Measurements from ENCODE around the gene ZGPAT. TPM values are rescaled to one million over a fixed set of nuclear protein-coding genes. Genes with fewer than 3 reads are reported as not detected.

ZGPAT gene
- total RNA-seq, 1 experiment from 2014 or later = 35.8 TPM

DNA sequence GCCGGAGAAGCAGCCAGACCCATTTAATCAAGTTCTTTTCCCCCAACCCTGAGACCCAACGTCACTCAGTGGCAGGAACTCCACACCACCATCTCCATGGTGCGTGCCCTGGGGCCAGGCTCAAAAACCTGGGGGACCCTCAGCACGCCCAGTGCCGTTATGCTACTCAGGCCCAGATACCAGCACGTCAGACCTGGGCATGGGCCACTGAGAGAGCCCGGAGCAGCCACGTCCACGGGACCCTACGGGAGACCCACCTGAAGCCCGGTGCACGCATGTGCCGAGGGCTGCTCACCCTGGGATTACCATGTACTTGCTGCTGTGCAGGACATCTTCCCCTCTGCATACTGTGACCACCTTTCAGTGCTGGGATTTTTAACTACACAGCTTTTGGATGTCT, 45.5 kb downstream of the ZGPAT start:
- intact Hi-C loops (cut with micrococcal nuclease; ENCODE audit: unreplicated experiment) = no loop called here
- Histone ChIP-seq H3K27ac (ENCODE audit: low read length) (no peak overlapping the region), H3K4me3 (ENCODE audit: low read depth in 2 of 2, low read length in 2 of 2) (no peak overlapping the region), H3K9me3 (ENCODE audit: control insufficient read depth, insufficient read depth, low read depth, low read length) (no peaks in the 10 kb centered on the region), H3K36me3 (ENCODE audit: control insufficient read depth, insufficient read depth, low read length) (no peaks in the 10 kb centered on the region), H3K27me3 (ENCODE audit: control insufficient read depth, insufficient read depth, low read length) (no peaks in the 10 kb centered on the region), H3K4me1 (ENCODE audit: control insufficient read depth, insufficient read depth, low read length) (no peaks in the 10 kb centered on the region)
- no peak for TF ChIP-seq POLR2AphosphoS5 (IDR thresholded peaks at IDR 0.05; ENCODE audit: low read depth, low read length)
- no peak for TF ChIP-seq TCF7L2 (IDR thresholded peaks at IDR 0.05; ENCODE audit: low read depth, low read length)
- TF ChIP-seq, protein P1, sequence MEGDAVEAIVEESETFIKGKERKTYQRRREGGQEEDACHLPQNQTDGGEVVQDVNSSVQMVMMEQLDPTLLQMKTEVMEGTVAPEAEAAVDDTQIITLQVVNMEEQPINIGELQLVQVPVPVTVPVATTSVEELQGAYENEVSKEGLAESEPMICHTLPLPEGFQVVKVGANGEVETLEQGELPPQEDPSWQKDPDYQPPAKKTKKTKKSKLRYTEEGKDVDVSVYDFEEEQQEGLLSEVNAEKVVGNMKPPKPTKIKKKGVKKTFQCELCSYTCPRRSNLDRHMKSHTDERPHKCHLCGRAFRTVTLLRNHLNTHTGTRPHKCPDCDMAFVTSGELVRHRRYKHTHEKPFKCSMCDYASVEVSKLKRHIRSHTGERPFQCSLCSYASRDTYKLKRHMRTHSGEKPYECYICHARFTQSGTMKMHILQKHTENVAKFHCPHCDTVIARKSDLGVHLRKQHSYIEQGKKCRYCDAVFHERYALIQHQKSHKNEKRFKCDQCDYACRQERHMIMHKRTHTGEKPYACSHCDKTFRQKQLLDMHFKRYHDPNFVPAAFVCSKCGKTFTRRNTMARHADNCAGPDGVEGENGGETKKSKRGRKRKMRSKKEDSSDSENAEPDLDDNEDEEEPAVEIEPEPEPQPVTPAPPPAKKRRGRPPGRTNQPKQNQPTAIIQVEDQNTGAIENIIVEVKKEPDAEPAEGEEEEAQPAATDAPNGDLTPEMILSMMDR (IDR thresholded peaks at IDR 0.05) = no peak
- TF ChIP-seq SIN3A (IDR thresholded peaks at IDR 0.05; ENCODE audit: borderline replicate concordance, insufficient read depth, low read depth, low read length) = no peak
- TF ChIP-seq, protein P2, sequence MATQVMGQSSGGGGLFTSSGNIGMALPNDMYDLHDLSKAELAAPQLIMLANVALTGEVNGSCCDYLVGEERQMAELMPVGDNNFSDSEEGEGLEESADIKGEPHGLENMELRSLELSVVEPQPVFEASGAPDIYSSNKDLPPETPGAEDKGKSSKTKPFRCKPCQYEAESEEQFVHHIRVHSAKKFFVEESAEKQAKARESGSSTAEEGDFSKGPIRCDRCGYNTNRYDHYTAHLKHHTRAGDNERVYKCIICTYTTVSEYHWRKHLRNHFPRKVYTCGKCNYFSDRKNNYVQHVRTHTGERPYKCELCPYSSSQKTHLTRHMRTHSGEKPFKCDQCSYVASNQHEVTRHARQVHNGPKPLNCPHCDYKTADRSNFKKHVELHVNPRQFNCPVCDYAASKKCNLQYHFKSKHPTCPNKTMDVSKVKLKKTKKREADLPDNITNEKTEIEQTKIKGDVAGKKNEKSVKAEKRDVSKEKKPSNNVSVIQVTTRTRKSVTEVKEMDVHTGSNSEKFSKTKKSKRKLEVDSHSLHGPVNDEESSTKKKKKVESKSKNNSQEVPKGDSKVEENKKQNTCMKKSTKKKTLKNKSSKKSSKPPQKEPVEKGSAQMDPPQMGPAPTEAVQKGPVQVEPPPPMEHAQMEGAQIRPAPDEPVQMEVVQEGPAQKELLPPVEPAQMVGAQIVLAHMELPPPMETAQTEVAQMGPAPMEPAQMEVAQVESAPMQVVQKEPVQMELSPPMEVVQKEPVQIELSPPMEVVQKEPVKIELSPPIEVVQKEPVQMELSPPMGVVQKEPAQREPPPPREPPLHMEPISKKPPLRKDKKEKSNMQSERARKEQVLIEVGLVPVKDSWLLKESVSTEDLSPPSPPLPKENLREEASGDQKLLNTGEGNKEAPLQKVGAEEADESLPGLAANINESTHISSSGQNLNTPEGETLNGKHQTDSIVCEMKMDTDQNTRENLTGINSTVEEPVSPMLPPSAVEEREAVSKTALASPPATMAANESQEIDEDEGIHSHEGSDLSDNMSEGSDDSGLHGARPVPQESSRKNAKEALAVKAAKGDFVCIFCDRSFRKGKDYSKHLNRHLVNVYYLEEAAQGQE (IDR thresholded peaks at IDR 0.05; ENCODE audit: insufficient read depth in 1 of 2, low read depth in 2 of 2, low read length in 1 of 2) = no peak
- CTCF ChIA-PET = no interaction called here
- no peak for ATAC-seq
- no peak for DNase-seq (ENCODE audit: low read depth, low spot score)
- in situ Hi-C loops (cut with HindIII; ENCODE audit: low pct_unique_long_range_greater_than_20kb, low sequenced_read_pairs) = no loop called here
- no TSS peak for BruUV-seq (replicated peaks)
- POLR2A ChIA-PET = interaction anchor here (0.5 kb wide), 1 partner anchor 22 kb away, joined by 3 read pairs; no protein-coding TSS in a partner anchor

DNA sequence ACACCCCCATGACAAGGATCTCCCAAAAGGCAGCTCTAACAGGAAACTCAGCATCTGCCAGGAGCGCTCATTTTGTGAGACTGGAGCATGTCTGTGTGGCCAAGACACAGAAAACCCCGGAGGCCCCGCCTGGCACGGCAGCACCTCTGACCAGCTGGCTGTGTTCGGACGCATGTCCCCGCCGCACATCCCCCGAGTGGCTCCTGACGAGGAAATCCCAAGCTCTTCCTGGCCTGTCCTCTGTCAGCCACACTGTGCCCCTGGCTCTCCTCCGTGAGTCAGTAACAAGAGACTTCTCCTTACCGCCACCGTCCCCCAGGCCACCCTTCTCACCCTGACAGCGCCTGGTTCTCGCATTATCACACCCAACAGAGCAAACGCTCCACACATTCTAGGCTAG, 46.2 kb downstream of the ZGPAT start:
- POLR2A ChIA-PET = no interaction called here
- H3K4me3 ChIP-seq (ENCODE audit: low read depth in 2 of 2, low read length in 2 of 2) = no peak overlapping the region
- ATAC-seq (no peak), DNase-seq (ENCODE audit: low read depth, low spot score) (no peak)
- BruUV-seq (replicated peaks) = no TSS peak
- intact Hi-C loops (cut with micrococcal nuclease; ENCODE audit: unreplicated experiment) (no loop called here), in situ Hi-C loops (cut with HindIII; ENCODE audit: low pct_unique_long_range_greater_than_20kb, low sequenced_read_pairs) (no loop called here)
- H3K9me3 ChIP-seq (ENCODE audit: control insufficient read depth, insufficient read depth, low read depth, low read length) = no peaks in the 10 kb centered on the region
- H3K27me3 ChIP-seq (ENCODE audit: control insufficient read depth, insufficient read depth, low read length) = no peaks in the 10 kb centered on the region
- CTCF ChIA-PET = no interaction called here
- no peak for TF ChIP-seq TCF7L2 (IDR thresholded peaks at IDR 0.05; ENCODE audit: low read depth, low read length)
- TF ChIP-seq SIN3A (IDR thresholded peaks at IDR 0.05; ENCODE audit: borderline replicate concordance, insufficient read depth, low read depth, low read length) = no peak
- TF ChIP-seq, protein P1 (IDR thresholded peaks at IDR 0.05) = no peak
- TF ChIP-seq, protein P2 (IDR thresholded peaks at IDR 0.05; ENCODE audit: insufficient read depth in 1 of 2, low read depth in 2 of 2, low read length in 1 of 2) = no peak
- TF ChIP-seq POLR2AphosphoS5 (IDR thresholded peaks at IDR 0.05; ENCODE audit: low read depth, low read length) = no peak
- H3K36me3 ChIP-seq (ENCODE audit: control insufficient read depth, insufficient read depth, low read length) = no peaks in the 10 kb centered on the region
- no peak overlapping the region for H3K27ac ChIP-seq (ENCODE audit: low read length)
- no peaks in the 10 kb centered on the region for H3K4me1 ChIP-seq (ENCODE audit: control insufficient read depth, insufficient read depth, low read length)

Data from Panc1 (cell line).